Chondrocyte (in vitro differentiated cells): ENCODE measurements around the gene CMTM7. TPM values are rescaled to one million over a fixed set of nuclear protein-coding genes. Genes with fewer than 3 reads are reported as not detected.

Experiments
- DNase-seq: peaks from one replicate; pipeline ENCODE4 v3.0.0; 2021; ENCODE audit warnings: mixed read lengths, low spot score
- H3K27ac Mint-ChIP-seq: one replicate; pipeline ENCODE4 v1.8.0; 2021; ENCODE audit warnings: mild to moderate bottlenecking, moderate library complexity, mixed read lengths; ENCODE audit not compliant: unreplicated experiment
- H3K27me3 Mint-ChIP-seq: 2 replicates; pipeline ENCODE4 v1.8.0; 2021; ENCODE audit warnings: low read depth, mixed read lengths
- H3K36me3 Mint-ChIP-seq: 2 replicates; pipeline ENCODE4 v1.8.0; 2021; ENCODE audit warnings: low read depth, mixed read lengths
- H3K4me1 Mint-ChIP-seq: 2 replicates; pipeline ENCODE4 v1.8.0; 2021; ENCODE audit warnings: low read depth, mild to moderate bottlenecking, mixed read lengths
- H3K4me3 Mint-ChIP-seq: one replicate; pipeline ENCODE4 v1.8.0; 2021; ENCODE audit warnings: mild to moderate bottlenecking, moderate library complexity, mixed read lengths; ENCODE audit not compliant: unreplicated experiment
- H3K9me3 Mint-ChIP-seq: 2 replicates; pipeline ENCODE4 v1.8.0; 2021; ENCODE audit warnings: low read depth, mixed read lengths
- CTCF ChIP-seq: fragments of 200-600 bp; sonication (generic); IDR thresholded peaks from 2 replicates; pipeline ENCODE4 v1.5.0; 2021; ENCODE audit warnings: antibody characterized with exemption, mild to moderate bottlenecking, moderate library complexity
- total RNA-seq: library from RNA; stranded (reverse); gene quantifications from 3 replicates; pipeline ENCODE4 v1.2.1, GENCODE V29; 2021

The CMTM7 gene
- total RNA-seq, 1 donor from 2014 or later, result 8.8 TPM

GRCh38 chr3:32403663-32404062 lies 12.0 kb downstream of the CMTM7 start:
- Mint-ChIP-seq H3K27ac (no peak overlapping the region), H3K27me3 (no peaks in the 10 kb centered on the region), H3K4me3 (no peak overlapping the region), H3K9me3 (no peaks in the 10 kb centered on the region), H3K4me1 (peaks cover 11% of the 10 kb centered on the region), H3K36me3 (no peaks in the 10 kb centered on the region)
- no peak for TF ChIP-seq CTCF
- DNase-seq, result no peak

DNA sequence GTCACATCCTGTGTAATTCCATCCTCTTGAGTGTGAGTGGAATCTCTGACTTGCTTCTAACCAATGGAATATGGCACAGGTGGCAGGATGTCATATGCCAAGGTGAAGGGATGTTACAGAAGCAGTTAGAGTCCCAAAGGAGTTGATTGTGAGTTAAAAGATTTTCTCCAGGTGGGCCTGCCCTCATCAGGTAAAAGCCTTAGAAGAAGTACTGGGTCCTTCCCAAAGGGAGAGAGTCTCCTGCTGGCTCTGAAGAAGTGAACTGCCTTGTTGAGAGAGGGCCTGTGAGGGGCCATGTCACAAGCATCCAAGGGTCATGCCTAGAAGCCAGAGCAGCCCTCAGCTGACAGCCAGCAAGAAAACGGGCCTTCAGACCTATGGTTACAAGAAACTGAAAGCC lies 13.1 kb downstream of the CMTM7 start:
- H3K4me3 Mint-ChIP-seq, result no peak overlapping the region
- no peaks in the 10 kb centered on the region for H3K9me3 Mint-ChIP-seq
- DNase-seq, result no peak
- no peaks in the 10 kb centered on the region for H3K27me3 Mint-ChIP-seq
- no peak overlapping the region for H3K27ac Mint-ChIP-seq
- no peak for TF ChIP-seq CTCF
- H3K4me1 Mint-ChIP-seq, result peaks cover 11% of the 10 kb centered on the region
- H3K36me3 Mint-ChIP-seq, result no peaks in the 10 kb centered on the region

GRCh38 chr3:32405155-32405554 lies 13.5 kb downstream of the CMTM7 start:
- no peak for DNase-seq
- Mint-ChIP-seq H3K36me3 (no peaks in the 10 kb centered on the region), H3K4me3 (no peak overlapping the region), H3K27me3 (no peaks in the 10 kb centered on the region), H3K4me1 (peaks cover 11% of the 10 kb centered on the region), H3K27ac (no peak overlapping the region), H3K9me3 (no peaks in the 10 kb centered on the region)
- TF ChIP-seq CTCF, result no peak

DNA sequence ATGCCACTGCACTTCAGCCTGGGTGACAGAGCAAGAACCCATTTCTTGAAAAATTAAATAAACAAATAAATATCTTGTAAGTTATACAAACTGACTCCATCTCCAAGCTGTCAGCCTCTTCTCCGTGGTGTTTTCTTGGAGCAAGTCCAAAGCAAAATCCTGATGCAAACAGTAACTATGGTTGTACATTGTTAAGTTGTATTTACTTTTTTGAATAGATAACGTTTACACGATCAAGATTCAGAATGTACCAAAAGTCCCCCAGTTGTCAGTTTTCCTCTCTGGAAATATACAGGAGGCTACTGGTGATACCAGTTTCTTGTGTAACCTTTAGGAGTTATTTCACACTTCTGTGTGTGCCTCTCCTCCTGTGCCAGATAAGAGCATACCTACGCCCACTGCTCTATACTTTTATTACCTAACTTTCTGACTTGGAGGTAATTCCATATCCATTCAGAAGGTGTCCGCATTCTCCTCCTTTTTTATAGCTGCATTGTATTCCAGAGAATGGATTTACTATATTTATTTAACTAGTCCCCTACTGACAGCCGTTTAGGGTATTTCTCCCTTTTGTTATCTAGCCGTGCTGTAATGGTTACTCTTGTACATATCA lies 14.2 kb downstream of the CMTM7 start:
- Mint-ChIP-seq H3K4me3 (no peak overlapping the region), H3K27ac (no peak overlapping the region), H3K27me3 (no peaks in the 10 kb centered on the region), H3K4me1 (peaks cover 8% of the 10 kb centered on the region), H3K9me3 (no peaks in the 10 kb centered on the region), H3K36me3 (no peaks in the 10 kb centered on the region)
- DNase-seq, result no peak
- TF ChIP-seq CTCF, result no peak

GRCh38 chr3:32406486-32407408 lies 15.1 kb downstream of the CMTM7 start:
- peaks cover 3% of the 10 kb centered on the region for H3K4me1 Mint-ChIP-seq
- H3K9me3 Mint-ChIP-seq, result no peaks in the 10 kb centered on the region
- H3K27me3 Mint-ChIP-seq, result no peaks in the 10 kb centered on the region
- no peak overlapping the region for H3K27ac Mint-ChIP-seq
- H3K4me3 Mint-ChIP-seq, result no peak overlapping the region
- no peaks in the 10 kb centered on the region for H3K36me3 Mint-ChIP-seq
- no peak for DNase-seq
- TF ChIP-seq CTCF, result no peak
